Activated T-cell treated with anti-CD3 and anti-CD28 coated beads, Interleukin-2, amount 50 U/mL, for 4 hours (primary cell): ENCODE results near the gene KIR2DL3. TPM values are rescaled to one million over a fixed set of nuclear protein-coding genes. Genes with fewer than 3 reads are reported as not detected.

Experiments
- ATAC-seq, 2 donors: fragments of 200-7000 bp; cut with Tn5 transposase; one replicate each; pipeline ENCODE4 v1.10.0; 2021
- DNase-seq: peaks from one replicate; pipeline ENCODE4 v3.0.0-alpha.2; 2020
- H3K27me3 Mint-ChIP-seq: one replicate; pipeline ENCODE4 v1.8.0; 2021; ENCODE audit warnings: low read depth, mixed read lengths
- H3K36me3 Mint-ChIP-seq: one replicate; pipeline ENCODE4 v1.8.0; 2022; ENCODE audit warnings: mixed read lengths; ENCODE audit not compliant: insufficient read depth
- H3K4me1 Mint-ChIP-seq: one replicate; pipeline ENCODE4 v1.8.0; 2021; ENCODE audit warnings: low read depth, mixed read lengths
- H3K4me3 Mint-ChIP-seq: one replicate; pipeline ENCODE4 v1.8.0; 2021; ENCODE audit warnings: mild to moderate bottlenecking, moderate library complexity, mixed read lengths
- H3K9me3 Mint-ChIP-seq: one replicate; pipeline ENCODE4 v1.8.0; 2021; ENCODE audit warnings: mixed read lengths
- total RNA-seq, 3 donors: library from RNA; stranded (reverse); gene quantifications; one replicate each; pipeline ENCODE4 v1.2.1, GENCODE V29; 2021

Gene KIR2DL3
- total RNA-seq, 3 donors from 2014 or later, result 0.37 TPM; not detected in 2

DNA sequence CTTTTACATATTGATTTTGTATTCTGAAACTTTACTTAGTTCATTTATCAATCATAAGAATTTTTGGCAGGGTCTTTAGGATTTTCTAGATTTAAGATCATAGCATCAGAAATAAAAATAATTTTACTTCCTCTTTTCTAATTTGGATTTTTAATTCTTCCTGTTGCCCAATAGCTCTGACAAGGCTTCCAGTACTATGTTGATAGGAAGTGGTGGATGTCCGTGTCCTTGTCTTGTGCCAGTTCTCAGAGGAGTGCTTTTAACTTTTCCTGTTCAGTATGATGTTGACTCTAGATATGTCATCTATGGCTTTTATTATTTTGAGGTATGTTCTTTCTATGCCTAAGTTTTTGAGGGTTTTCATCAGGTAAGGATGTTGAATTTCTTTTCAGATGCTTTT, 57.4 kb downstream of the KIR2DL3 start:
- Mint-ChIP-seq H3K27me3 (peaks cover 29% of the 10 kb centered on the region), H3K4me1 (peaks cover 17% of the 10 kb centered on the region), H3K36me3 (no peaks in the 10 kb centered on the region), H3K9me3 (peaks cover 6% of the 10 kb centered on the region), H3K4me3 (no peak overlapping the region)
- DNase-seq (no peak), ATAC-seq (no peak)

Other genes starting within 250 kb of the KIR2DL3 start
- gene LAIR2, start 235.7 kb upstream of the KIR2DL3 start, total RNA-seq, result under 1 TPM; 0.35 to 0.76 (median 0.58) TPM
- gene LILRA2, start 164.7 kb upstream of the KIR2DL3 start, total RNA-seq, result not detected
- gene LILRA1, start 144.9 kb upstream of the KIR2DL3 start, total RNA-seq, result not detected
- 1 to 10 TPM in 1 of 3 donors, under 1 TPM in 2; 0.37 to 1.1 (median 0.83) TPM for gene LILRB1, start 108.0 kb upstream of the KIR2DL3 start, total RNA-seq
- under 1 TPM in 1 of 3 donors, not detected in 2; 0.22 TPM for gene LILRB4, start 75.5 kb upstream of the KIR2DL3 start, total RNA-seq
- not detected for gene KIR3DL3, start 14.1 kb upstream of the KIR2DL3 start, total RNA-seq
- not detected for gene KIR2DL1, start 31.3 kb downstream of the KIR2DL3 start, total RNA-seq
- gene KIR2DL4, start 65.1 kb downstream of the KIR2DL3 start, total RNA-seq, result not detected
- under 1 TPM in 2 of 3 donors, not detected in 1; 0.13 to 0.14 TPM for gene KIR3DL1, start 78.0 kb downstream of the KIR2DL3 start, total RNA-seq
- under 1 TPM in 2 of 3 donors, not detected in 1; 0.11 to 0.40 TPM for gene KIR2DS4, start 94.2 kb downstream of the KIR2DL3 start, total RNA-seq
- gene KIR3DL2, start 111.9 kb downstream of the KIR2DL3 start, total RNA-seq, result 1 to 10 TPM; 1.1 to 2.2 (median 1.7) TPM
- not detected for gene FCAR, start 135.7 kb downstream of the KIR2DL3 start, total RNA-seq
- under 1 TPM in 2 of 3 donors, not detected in 1; 0.65 to 0.82 TPM for gene NCR1, start 167.6 kb downstream of the KIR2DL3 start, total RNA-seq
- not detected for gene NLRP7, start 209.0 kb downstream of the KIR2DL3 start, total RNA-seq
- gene NLRP2, start 227.9 kb downstream of the KIR2DL3 start, total RNA-seq, result 1 to 10 TPM; 1.7 to 7.1 (median 3.5) TPM